Glomerular endothelial cell (primary cell): Measurements from ENCODE around the gene XYLT1. TPM values are rescaled to one million over a fixed set of nuclear protein-coding genes. Genes with fewer than 3 reads are reported as not detected.

Experiments used
- DNase-seq: peaks from one replicate; pipeline ENCODE4 v3.0.0-alpha.2; 2011; ENCODE audit warnings: low read depth, low spot score; ENCODE audit errors: extremely low read depth
- total RNA-seq: library from RNA; depleted of rRNA; stranded (reverse); fragments of >200 nt; gene quantifications from 2 replicates; pipeline ENCODE4 v1.2.3, GENCODE V29; 2015

XYLT1 gene
- total RNA-seq, 1 donor from 2014 or later, result 6.0 TPM

DNA sequence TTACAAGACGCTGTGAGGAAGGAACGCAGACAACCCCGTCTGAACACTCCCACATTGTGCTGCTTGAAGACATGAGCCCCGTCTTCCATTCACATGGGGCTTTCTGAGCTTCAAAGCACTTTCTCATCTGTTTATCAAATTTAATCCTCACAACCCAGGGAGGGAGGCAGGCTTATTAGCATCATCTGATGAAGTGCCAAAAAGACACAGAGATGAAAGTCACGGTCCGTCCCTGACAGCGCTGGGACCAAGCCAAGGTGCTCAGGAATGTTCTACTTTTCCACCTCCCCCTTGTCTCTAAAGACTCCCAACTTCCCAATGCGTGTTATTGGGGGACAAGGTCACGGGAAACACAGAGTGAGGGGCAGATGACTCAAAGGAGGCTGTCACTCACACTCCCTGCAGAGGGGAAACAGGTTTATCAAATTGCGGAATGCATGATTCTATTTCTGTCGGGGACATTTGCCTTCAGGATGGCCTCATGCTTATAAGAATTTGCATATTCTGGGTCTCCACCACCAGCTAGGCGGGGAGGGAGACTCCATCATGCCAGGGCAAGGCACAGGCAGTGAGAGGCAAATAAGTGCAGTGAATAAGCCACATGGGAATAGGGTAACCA, 10.7 kb downstream of the XYLT1 start:
- no peak for DNase-seq

DNA sequence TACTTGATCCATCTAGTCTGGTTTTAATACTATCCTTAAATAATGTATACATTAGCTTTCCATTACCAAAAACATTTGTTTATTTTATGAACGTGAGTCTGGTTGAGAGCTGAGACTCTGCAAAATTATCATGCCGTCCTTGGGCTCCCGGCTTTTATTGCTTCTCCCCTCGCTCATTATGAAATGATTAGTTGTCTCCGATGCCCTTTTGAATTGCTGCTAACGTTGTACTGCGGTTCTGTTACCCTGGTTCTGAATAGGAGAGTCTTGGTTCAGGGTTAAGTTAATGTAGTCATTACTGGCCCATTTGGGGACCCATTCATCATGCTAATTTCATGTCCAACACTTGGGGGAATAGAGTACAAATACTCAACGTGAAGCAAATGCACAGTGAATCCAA, 12.8 kb downstream of the XYLT1 start:
- no peak for DNase-seq

DNA sequence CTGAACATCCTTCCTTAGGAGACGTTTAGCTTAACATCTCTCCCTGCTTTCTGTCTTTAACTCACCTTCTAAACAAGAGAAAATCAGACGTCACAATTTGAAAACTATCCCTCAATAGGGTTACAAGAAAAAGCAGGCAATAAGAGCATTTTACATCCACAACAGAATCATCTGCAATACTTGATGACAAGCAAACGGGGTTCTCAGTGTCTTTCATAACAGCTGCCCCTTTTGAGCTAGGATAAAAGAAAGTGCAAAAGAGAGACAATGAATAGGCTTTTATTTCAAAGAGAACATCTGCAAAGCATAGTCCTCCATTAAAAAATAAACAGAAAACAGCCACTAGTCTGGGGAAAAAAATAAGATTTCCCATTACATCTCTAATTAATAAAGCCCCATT, 13.2 kb downstream of the XYLT1 start:
- DNase-seq, result no peak

DNA sequence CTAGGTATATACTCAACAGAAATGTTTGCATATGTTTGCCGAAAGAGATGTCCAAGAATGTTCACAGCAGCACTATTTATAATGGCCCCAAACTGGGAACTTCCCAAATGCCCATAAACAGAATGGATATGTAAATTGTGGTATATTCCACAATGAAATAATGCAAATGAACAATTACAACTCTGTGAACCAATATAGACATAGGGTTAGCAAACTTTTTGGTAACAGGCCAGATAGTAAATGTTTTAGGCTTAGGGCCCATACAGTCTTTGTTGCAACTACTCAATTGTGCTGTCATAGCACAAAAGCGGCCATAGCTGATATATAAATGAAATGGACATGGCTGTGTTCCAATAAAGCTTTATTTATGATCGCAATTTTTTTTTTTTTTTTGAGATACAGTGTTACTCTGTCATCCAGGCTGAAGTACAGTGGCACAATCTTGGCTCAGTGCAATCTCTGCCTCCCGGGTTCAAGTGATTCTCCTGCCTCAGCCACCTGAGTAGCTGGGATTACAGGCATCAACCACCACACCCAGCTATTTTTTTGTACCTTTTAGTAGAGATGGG, 16.5 kb downstream of the XYLT1 start:
- DNase-seq, result no peak

DNA sequence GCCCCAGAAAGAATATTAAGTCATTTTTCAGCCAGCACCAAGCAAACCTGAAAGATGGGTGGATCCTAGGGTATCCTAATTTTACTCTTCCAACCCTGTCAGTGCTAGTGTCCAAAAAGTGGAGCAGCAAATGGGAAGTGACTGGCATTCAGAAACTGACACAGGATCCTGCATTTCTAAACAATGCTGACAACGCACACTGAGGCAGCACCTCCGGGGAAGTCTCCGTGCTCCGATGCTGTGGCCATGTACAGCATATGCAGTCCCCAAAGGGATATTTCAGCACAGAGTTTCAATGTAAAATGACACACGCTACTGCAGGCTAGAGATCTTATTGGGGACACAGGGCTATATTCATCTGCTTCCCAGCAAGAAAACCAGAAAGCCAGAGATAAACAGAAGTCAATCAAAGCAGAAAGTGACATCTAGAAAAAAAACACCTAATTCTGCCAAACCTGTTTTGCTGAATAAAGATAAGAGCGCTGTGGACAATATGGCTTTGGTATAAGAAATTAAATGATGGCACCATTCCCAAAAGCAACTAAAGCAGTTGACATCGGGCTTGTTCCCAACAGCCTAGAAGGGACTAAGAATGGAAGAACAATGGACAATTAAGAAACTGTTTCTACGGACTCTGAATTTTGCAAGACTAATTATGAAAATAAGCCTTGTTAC, 17.3 kb downstream of the XYLT1 start:
- no peak for DNase-seq

DNA sequence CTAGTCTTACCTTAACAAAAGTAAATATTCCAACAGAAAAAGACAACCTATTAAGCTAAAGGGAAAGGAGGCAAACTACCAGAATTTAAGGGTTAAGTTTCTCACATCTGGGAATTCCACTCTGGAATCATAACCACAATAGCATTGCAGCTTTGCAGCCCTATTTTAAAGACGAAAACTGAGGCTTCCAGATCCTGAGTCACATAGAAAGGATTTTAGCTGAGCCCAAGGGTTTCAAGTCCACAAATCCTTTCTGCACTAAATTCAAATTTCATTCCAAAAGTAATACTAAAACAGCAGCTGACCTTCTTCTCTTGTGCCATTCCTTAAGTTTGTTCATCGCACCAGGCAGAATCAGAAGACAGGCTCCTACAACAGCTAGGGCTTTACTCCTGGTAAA, 17.8 kb downstream of the XYLT1 start:
- DNase-seq, result no peak

DNA sequence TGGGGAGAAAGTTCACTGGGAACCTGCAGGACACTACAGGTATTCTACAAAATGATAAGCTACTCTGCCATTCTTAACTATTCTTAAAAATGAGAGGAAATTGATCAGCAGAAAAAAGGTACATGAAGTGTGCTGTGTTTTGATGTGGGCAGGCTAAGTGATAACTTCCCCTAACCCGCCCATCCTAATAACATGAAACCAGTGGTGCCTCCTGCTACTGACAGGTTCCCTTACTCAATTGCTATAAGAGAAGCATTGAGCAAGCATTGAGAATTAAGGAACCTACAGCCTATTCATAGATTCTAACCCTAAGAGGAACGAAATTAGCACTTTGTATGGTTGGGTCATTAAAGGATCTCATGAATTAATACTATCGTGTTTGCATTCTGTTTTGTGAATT, 18.9 kb downstream of the XYLT1 start:
- DNase-seq, result no peak

DNA sequence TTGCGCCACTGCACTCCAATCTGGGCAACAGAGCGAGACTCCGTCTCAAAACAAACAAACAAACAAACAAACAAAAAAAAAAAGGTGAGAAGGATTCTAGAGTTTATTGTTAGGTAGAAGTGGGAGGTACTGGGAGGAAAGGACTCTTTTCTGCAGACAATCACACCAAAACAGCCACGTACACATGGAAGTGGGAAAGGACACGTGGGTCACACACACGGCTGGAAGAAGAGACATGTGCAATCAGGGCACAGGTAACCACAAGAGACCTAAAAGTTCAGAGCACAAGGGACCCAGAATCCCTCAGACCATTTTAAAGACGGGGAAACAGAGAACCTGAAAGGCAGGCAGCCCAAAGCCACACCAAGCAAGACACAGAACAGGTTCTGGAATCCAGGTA, 20.5 kb downstream of the XYLT1 start:
- DNase-seq, result no peak

DNA sequence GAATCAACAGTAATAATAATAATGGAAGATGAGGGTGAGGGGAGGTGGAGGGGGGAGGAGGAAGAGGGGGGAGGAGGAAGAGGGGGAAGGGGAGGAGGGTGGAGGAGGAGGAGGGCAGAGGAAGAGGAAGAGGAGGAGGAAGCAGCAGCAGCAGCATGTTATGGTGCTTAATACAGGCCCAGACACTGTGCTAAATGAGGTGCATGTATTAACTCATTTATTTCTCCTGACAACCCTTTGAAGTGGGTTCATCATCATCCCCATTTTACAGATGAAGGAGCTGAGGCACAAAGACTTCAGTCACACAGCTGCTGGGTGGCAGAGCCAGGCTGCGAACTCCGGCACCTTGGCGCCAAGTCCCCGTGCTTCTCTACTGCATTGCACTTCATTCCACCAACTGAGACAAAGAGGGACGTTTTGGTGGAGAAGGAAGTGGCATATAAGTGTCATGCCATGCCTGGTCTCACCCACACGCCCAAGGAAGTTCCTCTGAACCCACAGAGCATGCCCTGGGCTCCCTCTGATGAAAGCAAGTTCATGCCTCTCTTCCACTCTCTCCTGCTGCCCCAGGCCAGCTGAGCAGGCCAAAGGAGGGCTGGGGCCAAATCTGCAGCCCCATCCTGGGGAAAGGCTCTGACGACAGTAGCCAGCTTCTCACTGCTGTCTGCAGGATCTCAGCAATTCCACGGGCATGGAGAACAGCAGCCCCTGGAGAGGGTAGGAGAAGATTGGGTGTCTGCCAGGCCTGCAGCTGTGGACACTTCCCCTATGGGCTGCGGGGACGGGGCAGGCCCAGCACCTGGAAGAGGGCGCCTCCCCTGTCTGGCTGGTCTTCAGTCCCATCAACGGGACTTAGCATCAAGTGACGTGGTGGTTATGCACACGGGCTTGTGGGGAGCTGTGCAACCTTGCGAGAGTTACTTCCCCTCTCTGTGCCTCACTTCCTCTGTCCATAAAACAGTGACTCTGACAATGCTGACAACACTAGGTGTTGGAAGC, 21.8 kb downstream of the XYLT1 start:
- DNase-seq, result no peak

DNA sequence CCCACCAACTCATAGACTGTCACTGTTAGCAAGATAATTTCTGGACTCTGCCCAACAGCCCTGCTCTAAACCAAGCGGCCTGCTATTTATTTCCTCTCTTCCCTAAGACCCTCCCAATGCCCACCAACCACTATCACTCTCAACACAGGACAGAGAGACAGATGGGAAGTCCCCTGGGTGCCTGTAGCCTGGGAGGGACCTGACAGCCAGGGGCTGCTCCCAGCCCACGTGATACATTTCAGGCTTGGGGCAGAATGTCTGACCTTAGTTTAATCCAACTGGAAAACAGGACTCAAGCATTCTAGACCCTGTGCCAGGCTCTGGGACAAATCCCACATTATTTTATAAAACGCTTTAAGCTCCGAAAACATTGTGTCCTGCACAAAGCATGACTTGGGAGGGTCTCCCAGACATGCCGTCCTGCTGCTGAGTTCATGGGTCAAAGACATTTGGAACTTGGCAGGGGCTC, 23.6 kb downstream of the XYLT1 start:
- DNase-seq, result no peak

DNA sequence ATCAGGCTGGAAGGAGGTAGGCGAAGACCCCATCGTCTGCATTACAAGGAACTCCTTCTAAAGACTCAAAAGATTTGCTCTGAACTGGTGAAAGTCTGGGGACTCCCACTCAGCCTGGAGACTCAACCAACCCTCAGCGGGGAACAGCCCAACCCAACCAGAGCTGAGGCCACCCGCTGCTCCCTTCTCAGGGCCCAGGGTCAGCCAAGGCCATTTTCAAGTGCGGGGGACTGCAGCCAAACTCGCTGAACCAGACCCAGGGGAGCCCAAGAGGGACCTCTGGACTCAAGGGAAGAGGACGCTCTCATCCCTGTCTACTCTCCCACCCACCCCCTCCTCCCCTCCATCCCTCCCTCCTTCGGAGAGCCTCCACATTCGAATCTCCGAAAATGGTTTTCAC, 24.1 kb downstream of the XYLT1 start:
- no peak for DNase-seq

DNA sequence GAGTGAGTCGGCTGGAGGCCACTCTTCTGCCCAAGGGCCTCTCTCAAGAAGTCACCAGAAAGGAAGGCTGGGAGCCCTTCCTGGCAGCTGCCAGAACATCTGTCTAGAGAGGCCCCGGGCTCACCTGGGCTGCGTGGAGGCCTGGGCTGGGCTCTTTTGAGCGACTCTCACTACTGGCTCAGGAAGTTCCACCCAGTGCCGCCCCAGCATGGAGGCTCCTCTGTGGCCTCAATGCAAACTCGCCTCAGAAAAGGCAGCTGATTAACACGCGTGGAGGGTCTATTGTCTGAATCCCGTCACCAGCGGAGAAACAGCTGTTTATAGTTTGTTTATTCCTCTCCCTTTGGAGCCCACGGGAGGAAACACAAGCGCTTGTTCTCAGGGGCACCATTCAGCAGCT, 25.3 kb downstream of the XYLT1 start:
- no peak for DNase-seq

DNA sequence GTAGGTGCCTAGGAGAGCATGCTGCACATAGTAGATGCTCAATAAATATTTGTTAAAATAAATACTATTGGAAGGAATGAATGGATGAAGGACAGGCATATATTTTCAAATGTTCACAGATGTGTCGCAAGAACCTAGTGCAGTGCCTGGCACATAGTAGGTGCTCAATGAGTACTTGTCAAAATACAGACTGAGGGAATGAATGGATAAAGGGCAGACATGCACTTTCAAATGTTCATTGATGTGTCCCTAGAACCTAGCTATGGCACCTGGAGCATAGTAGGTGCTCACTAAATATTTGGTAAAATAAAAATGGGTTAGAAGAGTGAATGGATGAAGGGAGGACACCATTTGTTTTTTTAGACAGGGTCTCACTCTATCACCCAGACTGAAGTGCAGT, 26.1 kb downstream of the XYLT1 start:
- DNase-seq, result no peak

DNA sequence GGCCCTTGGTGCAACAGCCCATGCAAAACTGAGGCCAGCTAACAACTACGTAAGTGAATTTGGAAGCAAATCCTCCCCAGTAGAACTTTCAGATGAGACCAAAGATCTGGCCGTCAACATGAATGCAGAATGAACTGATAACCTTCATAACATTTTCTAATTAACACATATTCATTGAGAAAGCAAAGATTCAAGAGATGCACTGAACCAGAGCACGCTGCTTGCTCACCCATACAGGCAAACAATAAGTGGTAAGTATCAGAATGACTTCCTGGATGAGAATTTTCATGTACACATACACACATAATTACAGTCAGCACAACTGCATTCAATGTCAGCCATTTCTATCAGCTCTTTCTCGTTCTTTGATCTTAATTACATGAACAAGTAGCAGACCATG, 30.6 kb downstream of the XYLT1 start:
- no peak for DNase-seq

DNA sequence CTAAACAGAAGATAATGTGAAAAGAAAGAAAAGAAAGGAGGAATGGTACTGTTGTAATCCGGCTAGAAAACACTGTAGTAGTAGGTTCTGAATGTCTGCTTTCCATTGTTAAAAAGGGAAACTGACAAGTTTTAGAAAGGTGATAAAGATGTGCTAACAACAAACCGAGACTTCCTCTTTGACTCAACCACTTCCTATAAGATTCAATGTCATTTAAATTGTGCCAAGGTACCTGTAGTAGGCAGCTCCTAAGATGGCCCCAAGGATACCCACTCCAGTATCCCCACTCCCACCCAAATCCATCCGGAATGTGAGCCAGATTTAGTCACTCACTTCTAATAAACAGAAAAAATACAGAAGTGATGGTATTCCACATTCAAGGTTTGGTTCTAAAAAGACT, 31.2 kb downstream of the XYLT1 start:
- DNase-seq, result no peak

DNA sequence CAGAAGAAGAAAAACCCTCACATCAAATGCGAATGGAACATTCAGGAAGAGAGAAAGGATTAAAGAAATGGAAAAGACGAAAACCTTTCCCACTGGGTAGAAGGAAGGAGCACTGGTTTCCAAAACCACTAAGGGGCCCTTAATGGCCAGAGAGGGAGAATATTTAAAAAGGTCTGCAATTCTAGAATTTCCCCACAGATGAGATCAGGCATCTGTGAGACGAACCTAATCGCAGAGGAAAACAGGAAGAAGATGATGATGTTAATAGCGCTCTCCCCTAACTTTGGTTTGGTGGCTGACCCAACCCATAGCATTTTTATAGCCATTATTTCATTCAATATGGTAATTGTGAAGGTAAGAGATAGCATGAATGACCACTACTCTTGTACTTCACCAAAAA, 32.8 kb downstream of the XYLT1 start:
- no peak for DNase-seq

DNA sequence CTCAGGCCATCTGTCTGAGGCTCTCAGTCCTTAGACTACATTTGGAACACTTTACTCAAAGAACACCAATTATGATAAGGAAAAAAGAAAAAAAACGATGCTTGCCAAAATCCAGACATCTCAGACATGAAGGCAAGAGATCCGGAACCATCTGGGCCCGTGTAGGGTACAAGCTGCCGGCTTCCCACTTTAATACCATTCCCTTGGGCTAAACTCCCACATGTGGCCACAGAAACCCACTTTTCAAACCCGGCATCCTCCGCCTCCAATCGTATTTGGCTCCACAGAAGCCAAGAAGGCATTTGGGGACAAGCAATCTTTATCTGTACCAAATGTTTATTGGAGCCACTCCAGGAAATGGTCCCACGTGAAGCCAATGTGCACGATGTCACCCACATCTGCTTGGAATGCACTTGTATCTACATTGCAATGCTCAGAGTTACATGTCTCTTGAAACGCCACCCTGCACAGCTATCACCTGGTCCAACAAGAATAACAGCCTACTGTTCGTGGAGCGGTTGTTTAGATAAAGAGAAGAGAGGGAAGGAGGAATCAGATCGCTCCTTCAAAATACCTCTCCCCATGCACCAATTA, 33.5 kb downstream of the XYLT1 start:
- no peak for DNase-seq

DNA sequence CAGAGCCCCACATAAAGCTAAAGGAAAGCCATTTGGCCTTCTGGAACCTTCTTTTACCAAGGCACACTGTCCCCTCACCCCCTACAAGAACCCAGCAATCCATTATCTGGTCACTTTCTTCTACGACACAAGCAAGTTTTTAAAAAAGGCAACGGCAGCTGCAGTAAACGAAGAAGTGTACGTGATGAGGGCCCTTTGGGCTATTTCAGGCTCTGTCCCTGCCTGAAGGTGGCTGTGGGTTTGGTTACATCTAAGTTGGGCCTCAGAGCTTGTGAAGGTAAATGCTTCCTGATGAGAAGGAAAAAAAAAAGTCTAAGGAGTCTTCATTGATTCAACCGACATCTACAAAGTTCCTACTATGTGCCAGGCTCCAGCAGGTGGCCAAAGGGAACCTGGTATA, 35.4 kb downstream of the XYLT1 start:
- DNase-seq, result no peak

DNA sequence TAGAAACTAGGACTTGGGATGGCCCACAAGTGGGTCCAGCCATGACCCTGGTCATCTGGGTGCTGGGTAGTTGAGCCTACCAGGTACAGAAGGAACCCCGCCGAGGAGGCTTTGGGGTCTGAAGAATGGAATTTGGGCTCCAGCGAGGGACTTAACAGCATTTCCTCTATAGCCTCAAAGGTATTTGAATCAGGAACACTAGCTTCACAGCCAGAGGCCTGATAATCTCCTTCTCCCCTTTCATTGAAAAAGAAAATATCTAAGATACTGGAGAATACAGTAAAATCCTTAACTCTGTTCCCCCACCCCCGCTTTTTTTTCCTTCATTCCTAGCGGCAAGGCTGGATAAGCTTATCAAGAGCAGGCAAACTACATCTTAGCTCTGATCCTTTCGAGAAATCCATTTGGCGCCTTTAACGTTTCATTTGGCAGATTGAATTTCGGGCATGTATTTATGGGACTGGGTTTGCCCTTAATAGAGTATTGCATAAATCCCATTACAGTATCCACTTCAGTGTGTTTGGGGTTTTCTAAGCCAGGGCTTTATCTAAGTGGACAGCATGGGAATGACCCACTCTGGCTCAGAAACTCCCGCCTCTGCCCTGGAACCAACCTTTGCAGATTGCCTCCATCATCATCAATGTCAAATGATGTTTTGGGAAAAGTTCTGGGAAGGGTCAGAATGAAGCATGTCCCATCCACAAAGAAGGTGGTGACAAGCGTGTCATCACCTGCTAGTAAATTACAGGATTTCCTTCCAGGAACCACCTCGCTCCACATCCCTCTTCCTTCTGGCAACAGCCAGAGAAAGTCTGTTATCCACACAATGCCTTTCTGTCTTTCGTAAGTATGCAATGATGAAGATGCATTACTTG, 36.9 kb downstream of the XYLT1 start:
- DNase-seq, result no peak
